SK-N-SH treated with all-trans-retinoic acid at 6 μM for 48 hours (cell line): Measurements from ENCODE around the gene OR2J2.
"Not testable (repeated sequence)": the region's sequence is repeated elsewhere in the genome, so short reads cannot be mapped to it uniquely, and the experiment has no call there.

Experiments
- ARNTL ChIP-seq: fragments of 450-650 bp; formaldehyde crosslinking; IDR thresholded peaks from 2 replicates; pipeline ENCODE4 v1.5.0; 2020; ENCODE audit warnings: low read depth, mild to moderate bottlenecking, moderate library complexity, borderline replicate concordance
- BACH2 ChIP-seq: fragments of 250-450 bp; sonication (Bioruptor Pico); IDR thresholded peaks from 2 replicates; pipeline ENCODE4 v1.9.0; 2021; ENCODE audit warnings: mild to moderate bottlenecking, borderline replicate concordance
- CSRNP3 ChIP-seq: fragments of 250-450 bp; sonication (Bioruptor Pico); IDR thresholded peaks from 2 replicates; pipeline ENCODE4 v1.5.1; 2021; ENCODE audit warnings: mild to moderate bottlenecking, moderate library complexity
- GLIS3 ChIP-seq: fragments of 250-450 bp; sonication (Bioruptor Pico); IDR thresholded peaks from 2 replicates; pipeline ENCODE4 v1.5.0; 2020; ENCODE audit warnings: mild to moderate bottlenecking, moderate library complexity
- ISL1 ChIP-seq: fragments of 250-450 bp; sonication (Bioruptor Pico); IDR thresholded peaks from 2 replicates; pipeline ENCODE4 v2.1.2; 2022; ENCODE audit warnings: mild to moderate bottlenecking, moderate library complexity
- OSR1 ChIP-seq: fragments of 250-450 bp; sonication (Bioruptor Pico); IDR thresholded peaks from 2 replicates; pipeline ENCODE4 v1.8.0; 2022; ENCODE audit warnings: moderate library complexity, mild to moderate bottlenecking, inconsistent platforms
- RARB ChIP-seq: fragments of 250-450 bp; sonication (Bioruptor Pico); IDR thresholded peaks from 2 replicates; pipeline ENCODE4 v1.8.0; 2021; ENCODE audit warnings: mild to moderate bottlenecking, moderate library complexity
- SNAI2 ChIP-seq: fragments of 250-450 bp; sonication (Bioruptor Pico); IDR thresholded peaks from 2 replicates; pipeline ENCODE4 v1.5.0; 2020; ENCODE audit warnings: mild to moderate bottlenecking, moderate library complexity
- TOX ChIP-seq: fragments of 250-450 bp; sonication (Bioruptor Pico); IDR thresholded peaks from 2 replicates; pipeline ENCODE4 v1.8.0; 2021; ENCODE audit warnings: mild to moderate bottlenecking, moderate library complexity, borderline replicate concordance
- ZFP30 ChIP-seq: fragments of 450-650 bp; formaldehyde crosslinking; IDR thresholded peaks from 2 replicates; pipeline ENCODE4 v1.5.0; 2022; ENCODE audit warnings: mild to moderate bottlenecking, moderate library complexity
- ZNF8 ChIP-seq: fragments of 450-650 bp; formaldehyde crosslinking; IDR thresholded peaks from 2 replicates; pipeline ENCODE4 v1.5.0; 2020; ENCODE audit warnings: mild to moderate bottlenecking, moderate library complexity
- TF ChIP-seq, protein P1 (sequence below): fragments of 250-450 bp; sonication (Bioruptor Pico); IDR thresholded peaks from 2 replicates; pipeline ENCODE4 v1.8.0; 2020; ENCODE audit warnings: mild to moderate bottlenecking, moderate library complexity, borderline replicate concordance
- TF ChIP-seq, protein P2 (sequence below): fragments of 250-450 bp; sonication (Bioruptor Pico); IDR thresholded peaks from 2 replicates; pipeline ENCODE4 v1.5.1; 2020; ENCODE audit warnings: low read depth, mild to moderate bottlenecking, moderate library complexity

GRCh38 chr6:29170607-29171006 is at the start of gene OR2J2:
- TF ChIP-seq ZNF8 (CRISPR knock-in tag); ARNTL; TOX (CRISPR knock-in tag); ZFP30 (CRISPR knock-in tag); ISL1; OSR1 (CRISPR knock-in tag); BACH2 (CRISPR knock-in tag); CSRNP3 (CRISPR knock-in tag); RARB (CRISPR knock-in tag); GLIS3 (CRISPR knock-in tag); SNAI2 (CRISPR knock-in tag): not testable (repeated sequence)
- TF ChIP-seq, protein P1, sequence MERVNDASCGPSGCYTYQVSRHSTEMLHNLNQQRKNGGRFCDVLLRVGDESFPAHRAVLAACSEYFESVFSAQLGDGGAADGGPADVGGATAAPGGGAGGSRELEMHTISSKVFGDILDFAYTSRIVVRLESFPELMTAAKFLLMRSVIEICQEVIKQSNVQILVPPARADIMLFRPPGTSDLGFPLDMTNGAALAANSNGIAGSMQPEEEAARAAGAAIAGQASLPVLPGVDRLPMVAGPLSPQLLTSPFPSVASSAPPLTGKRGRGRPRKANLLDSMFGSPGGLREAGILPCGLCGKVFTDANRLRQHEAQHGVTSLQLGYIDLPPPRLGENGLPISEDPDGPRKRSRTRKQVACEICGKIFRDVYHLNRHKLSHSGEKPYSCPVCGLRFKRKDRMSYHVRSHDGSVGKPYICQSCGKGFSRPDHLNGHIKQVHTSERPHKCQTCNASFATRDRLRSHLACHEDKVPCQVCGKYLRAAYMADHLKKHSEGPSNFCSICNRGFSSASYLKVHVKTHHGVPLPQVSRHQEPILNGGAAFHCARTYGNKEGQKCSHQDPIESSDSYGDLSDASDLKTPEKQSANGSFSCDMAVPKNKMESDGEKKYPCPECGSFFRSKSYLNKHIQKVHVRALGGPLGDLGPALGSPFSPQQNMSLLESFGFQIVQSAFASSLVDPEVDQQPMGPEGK (CRISPR knock-in tag) = not testable (repeated sequence)
- TF ChIP-seq, protein P2, sequence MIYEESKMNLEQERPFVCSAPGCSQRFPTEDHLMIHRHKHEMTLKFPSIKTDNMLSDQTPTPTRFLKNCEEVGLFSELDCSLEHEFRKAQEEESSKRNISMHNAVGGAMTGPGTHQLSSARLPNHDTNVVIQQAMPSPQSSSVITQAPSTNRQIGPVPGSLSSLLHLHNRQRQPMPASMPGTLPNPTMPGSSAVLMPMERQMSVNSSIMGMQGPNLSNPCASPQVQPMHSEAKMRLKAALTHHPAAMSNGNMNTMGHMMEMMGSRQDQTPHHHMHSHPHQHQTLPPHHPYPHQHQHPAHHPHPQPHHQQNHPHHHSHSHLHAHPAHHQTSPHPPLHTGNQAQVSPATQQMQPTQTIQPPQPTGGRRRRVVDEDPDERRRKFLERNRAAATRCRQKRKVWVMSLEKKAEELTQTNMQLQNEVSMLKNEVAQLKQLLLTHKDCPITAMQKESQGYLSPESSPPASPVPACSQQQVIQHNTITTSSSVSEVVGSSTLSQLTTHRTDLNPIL = not testable (repeated sequence)
